HepG2 (cell line): ENCODE results near the gene MYO1C. TPM values are rescaled to one million over a fixed set of nuclear protein-coding genes. Genes with fewer than 3 reads are reported as not detected.
A peak's percentile ranks its signal among the peaks of the same experiment; 100 is the strongest.

Experiments
- ARID2 ChIP-seq: sonication (generic); formaldehyde crosslinking; IDR thresholded peaks from 2 replicates; pipeline ENCODE4 v1.8.1; 2022; ENCODE audit warnings: mild to moderate bottlenecking, missing genetic modification reagents, borderline replicate concordance
- ETV5 ChIP-seq: IDR thresholded peaks from 2 replicates; pipeline ENCODE4 v1.6.1; 2018; ENCODE audit warnings: missing biosample characterization, missing genetic modification reagents, inconsistent platforms, borderline replicate concordance
- GTF2F1 ChIP-seq: fragments of 150-350 bp; IDR thresholded peaks from 2 replicates; pipeline ENCODE4 v1.6.1; 2014; ENCODE audit warnings: low read length
- HNF4G ChIP-seq, 2 experiments: sonication (generic) in 1 of 2; formaldehyde crosslinking in 1 of 2; IDR thresholded peaks; 2 replicates each; pipeline versions ENCODE4 v1.4.0 to v1.6.1; 2011 to 2020; ENCODE audit warnings: borderline replicate concordance in 2 of 2, low read depth in 2 of 2, mild to moderate bottlenecking in 2 of 2, low read length in 1 of 2, missing genetic modification reagents in 1 of 2, moderate library complexity in 1 of 2
- KLF9 ChIP-seq: IDR thresholded peaks from 2 replicates; pipeline ENCODE4 v1.6.1; 2016; ENCODE audit warnings: low read depth
- KMT2A ChIP-seq: sonication (generic); formaldehyde crosslinking; IDR thresholded peaks from 2 replicates; pipeline ENCODE4 v1.4.0; 2020; ENCODE audit warnings: missing genetic modification reagents
- NONO ChIP-seq, 2 experiments: fragments of 450-650 bp in 1 of 2; sonication (generic) in 1 of 2; formaldehyde crosslinking in 1 of 2; IDR thresholded peaks in 1 of 2; conservative IDR thresholded peaks in 1 of 2; 2 replicates each; pipeline versions ENCODE4 v1.6.1 to v1.8.0; 2017 to 2022; ENCODE audit warnings: mild to moderate bottlenecking in 1 of 2, missing genetic modification reagents in 1 of 2, moderate library complexity in 1 of 2
- PRMT3 ChIP-seq: sonication (generic); formaldehyde crosslinking; IDR thresholded peaks from 2 replicates; pipeline ENCODE4 v1.8.1; 2022; ENCODE audit warnings: low read depth, mild to moderate bottlenecking, moderate library complexity, missing genetic modification reagents, borderline replicate concordance
- SALL1 ChIP-seq: sonication (generic); formaldehyde crosslinking; IDR thresholded peaks from 2 replicates; pipeline ENCODE4 v1.8.0; 2022; ENCODE audit warnings: mild to moderate bottlenecking, missing genetic modification reagents
- SAP130 ChIP-seq: IDR thresholded peaks from 2 replicates; pipeline ENCODE4 v1.6.1; 2016; ENCODE audit warnings: low read depth
- SMARCE1 ChIP-seq: fragments of 450-650 bp; IDR thresholded peaks from 2 replicates; pipeline ENCODE4 v1.6.1; 2017; ENCODE audit warnings: borderline replicate concordance
- SRSF9 ChIP-seq: fragments of 200-400 bp; formaldehyde crosslinking; IDR thresholded peaks from 2 replicates; pipeline ENCODE4 v1.6.1; 2018; ENCODE audit warnings: borderline replicate concordance, mild to moderate bottlenecking, low read depth, low read length; ENCODE audit not compliant: insufficient read depth, poor library complexity, severe bottlenecking
- TAF1 ChIP-seq: sonication (generic); formaldehyde crosslinking; IDR thresholded peaks from 2 replicates; pipeline ENCODE4 v1.4.0; 2020; ENCODE audit warnings: missing genetic modification reagents
- TP53 ChIP-seq: sonication (generic); formaldehyde crosslinking; conservative IDR thresholded peaks from 2 replicates; pipeline ENCODE4 v1.4.0; 2020; ENCODE audit warnings: missing genetic modification reagents
- ZBTB1 ChIP-seq: sonication (generic); formaldehyde crosslinking; IDR thresholded peaks from 2 replicates; pipeline ENCODE4 v1.4.0; 2020; ENCODE audit warnings: missing genetic modification reagents, borderline replicate concordance
- ZKSCAN5 ChIP-seq: sonication (generic); formaldehyde crosslinking; IDR thresholded peaks from 2 replicates; pipeline ENCODE4 v1.5.1; 2020; ENCODE audit warnings: mild to moderate bottlenecking, missing genetic modification reagents
- ZNF138 ChIP-seq: sonication (generic); formaldehyde crosslinking; IDR thresholded peaks from 2 replicates; pipeline ENCODE4 v1.5.0; 2020; ENCODE audit warnings: mild to moderate bottlenecking, low read depth, missing genetic modification reagents
- ZNF251 ChIP-seq: sonication (generic); formaldehyde crosslinking; IDR thresholded peaks from 2 replicates; pipeline ENCODE4 v1.9.0; 2021; ENCODE audit warnings: mild to moderate bottlenecking, missing genetic modification reagents
- ZNF343 ChIP-seq: sonication (generic); formaldehyde crosslinking; IDR thresholded peaks from 2 replicates; pipeline ENCODE4 v1.4.0; 2020; ENCODE audit warnings: mild to moderate bottlenecking, missing genetic modification reagents
- ZNF546 ChIP-seq: sonication (generic); formaldehyde crosslinking; conservative IDR thresholded peaks from 2 replicates; pipeline ENCODE4 v1.8.1; 2023; ENCODE audit warnings: mild to moderate bottlenecking, missing genetic modification reagents
- ZNF552 ChIP-seq: sonication (generic); formaldehyde crosslinking; IDR thresholded peaks from 2 replicates; pipeline ENCODE4 v1.9.0; 2022; ENCODE audit warnings: missing genetic modification reagents, mild to moderate bottlenecking, borderline replicate concordance
- ZNF605 ChIP-seq: sonication (generic); formaldehyde crosslinking; IDR thresholded peaks from 2 replicates; pipeline ENCODE4 v1.8.0; 2022; ENCODE audit warnings: mild to moderate bottlenecking, missing genetic modification reagents
- polyA plus RNA-seq, 8 experiments: library from polyadenylated mRNA; depleted of rRNA in 3 of 8; stranded (reverse) in 7 of 8; unstranded in 1 of 8; fragments of >200 nt; fragmentation: Illumina TruSeq in 4 of 8; extraction: Trizol in 4 of 8; gene quantifications; 2 replicates each; pipeline versions ENCODE4 v1.2.1 to v1.2.3, GENCODE V29; 2011 to 2016; ENCODE audit warnings: low read depth in 4 of 8, missing spikeins in 1 of 8, mixed read lengths in 1 of 8; ENCODE audit not compliant: insufficient read depth in 1 of 8
- total RNA-seq, 5 experiments: library from RNA; depleted of rRNA; stranded (reverse); fragments of >200 nt; fragmentation: Illumina TruSeq; extraction: Trizol; gene quantifications; 2 replicates each; pipeline ENCODE4 v1.2.3, GENCODE V29; 2016; ENCODE audit warnings: low read depth in 1 of 5
- TF ChIP-seq, protein P1 (sequence below): sonication (generic); formaldehyde crosslinking; IDR thresholded peaks from 2 replicates; pipeline ENCODE4 v1.8.1; 2023; ENCODE audit warnings: mild to moderate bottlenecking, missing genetic modification reagents, borderline replicate concordance
- TF ChIP-seq, protein P2 (sequence below): sonication (generic); formaldehyde crosslinking; IDR thresholded peaks from 2 replicates; pipeline ENCODE4 v1.9.0; 2022; ENCODE audit warnings: missing genetic modification reagents, mild to moderate bottlenecking, borderline replicate concordance
- TF ChIP-seq, protein P3 (sequence below): sonication (generic); formaldehyde crosslinking; IDR thresholded peaks from 2 replicates; pipeline ENCODE4 v1.4.0; 2020; ENCODE audit warnings: missing genetic modification reagents, mild to moderate bottlenecking, borderline replicate concordance

The MYO1C gene
- total and polyA plus RNA-seq, 2 of the 13 experiments (the other 11 are each of a cell fraction or from before 2014, with no cell fraction given), result 22.7 to 40.8 TPM

DNA sequence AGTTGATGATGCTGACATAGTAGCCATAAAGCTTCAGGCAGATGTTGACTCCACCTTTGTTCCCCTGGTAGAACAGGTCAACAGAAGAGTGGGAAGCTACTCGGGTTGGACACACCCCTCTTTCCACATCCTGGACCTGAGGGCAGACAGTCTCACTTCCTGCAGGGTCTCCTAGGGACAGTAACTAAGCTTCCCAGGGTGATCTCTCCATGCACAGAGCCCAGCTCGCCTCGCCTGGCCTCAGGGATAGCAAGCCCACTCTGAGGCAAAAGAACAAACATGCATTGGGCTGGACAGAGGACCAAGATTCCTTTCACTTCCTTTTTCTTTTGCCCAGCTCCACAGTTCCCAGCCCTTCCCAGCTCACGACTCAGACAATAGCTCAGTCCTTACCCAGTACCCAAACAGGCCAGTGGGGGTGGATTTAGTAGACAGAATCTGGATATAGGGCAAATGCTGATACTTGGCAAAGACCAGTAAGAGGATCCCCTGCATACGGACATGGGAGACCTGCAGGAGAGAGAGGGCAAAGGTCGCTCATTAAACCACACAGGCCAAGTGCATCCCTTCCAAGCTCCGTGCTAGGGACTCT lies 16.9 kb upstream of the MYO1C start (continued):
- TF ChIP-seq, protein P1, sequence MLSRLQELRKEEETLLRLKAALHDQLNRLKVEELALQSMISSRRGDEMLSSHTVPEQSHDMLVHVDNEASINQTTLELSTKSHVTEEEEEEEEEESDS (CRISPR knock-in tag), result no peak
- TF ChIP-seq TP53, result no peak
- no peak for TF ChIP-seq ZNF546 (CRISPR knock-in tag)
- no peak for TF ChIP-seq ZBTB1
- no peak for TF ChIP-seq KLF9 (CRISPR knock-in tag)
- no peak for TF ChIP-seq NONO (IDR thresholded peaks at IDR 0.05)
- TF ChIP-seq NONO (CRISPR knock-in tag; conservative IDR thresholded peaks at IDR 0.05), result no peak
- peak; percentile 63 for TF ChIP-seq HNF4G (IDR thresholded peaks at IDR 0.05; ENCODE audit: borderline replicate concordance, low read depth, low read length)
- TF ChIP-seq HNF4G (CRISPR knock-in tag; IDR thresholded peaks at IDR 0.05; ENCODE audit: borderline replicate concordance, low read depth), result no peak
- TF ChIP-seq, protein P2, sequence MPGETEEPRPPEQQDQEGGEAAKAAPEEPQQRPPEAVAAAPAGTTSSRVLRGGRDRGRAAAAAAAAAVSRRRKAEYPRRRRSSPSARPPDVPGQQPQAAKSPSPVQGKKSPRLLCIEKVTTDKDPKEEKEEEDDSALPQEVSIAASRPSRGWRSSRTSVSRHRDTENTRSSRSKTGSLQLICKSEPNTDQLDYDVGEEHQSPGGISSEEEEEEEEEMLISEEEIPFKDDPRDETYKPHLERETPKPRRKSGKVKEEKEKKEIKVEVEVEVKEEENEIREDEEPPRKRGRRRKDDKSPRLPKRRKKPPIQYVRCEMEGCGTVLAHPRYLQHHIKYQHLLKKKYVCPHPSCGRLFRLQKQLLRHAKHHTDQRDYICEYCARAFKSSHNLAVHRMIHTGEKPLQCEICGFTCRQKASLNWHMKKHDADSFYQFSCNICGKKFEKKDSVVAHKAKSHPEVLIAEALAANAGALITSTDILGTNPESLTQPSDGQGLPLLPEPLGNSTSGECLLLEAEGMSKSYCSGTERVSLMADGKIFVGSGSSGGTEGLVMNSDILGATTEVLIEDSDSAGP (CRISPR knock-in tag), result no peak
- no peak for TF ChIP-seq SRSF9
- 0 out of 2 replicates have a peak, but pooled peaks have one; percentile 72 for TF ChIP-seq ZKSCAN5 (CRISPR knock-in tag)
- peak; percentile 77 for TF ChIP-seq SAP130 (CRISPR knock-in tag)
- TF ChIP-seq ZNF138 (CRISPR knock-in tag), result no peak
- peak; percentile 32 for TF ChIP-seq SALL1 (CRISPR knock-in tag)
- no peak for TF ChIP-seq ZNF343 (CRISPR knock-in tag)
- TF ChIP-seq SMARCE1, result no peak
- TF ChIP-seq, protein P3, sequence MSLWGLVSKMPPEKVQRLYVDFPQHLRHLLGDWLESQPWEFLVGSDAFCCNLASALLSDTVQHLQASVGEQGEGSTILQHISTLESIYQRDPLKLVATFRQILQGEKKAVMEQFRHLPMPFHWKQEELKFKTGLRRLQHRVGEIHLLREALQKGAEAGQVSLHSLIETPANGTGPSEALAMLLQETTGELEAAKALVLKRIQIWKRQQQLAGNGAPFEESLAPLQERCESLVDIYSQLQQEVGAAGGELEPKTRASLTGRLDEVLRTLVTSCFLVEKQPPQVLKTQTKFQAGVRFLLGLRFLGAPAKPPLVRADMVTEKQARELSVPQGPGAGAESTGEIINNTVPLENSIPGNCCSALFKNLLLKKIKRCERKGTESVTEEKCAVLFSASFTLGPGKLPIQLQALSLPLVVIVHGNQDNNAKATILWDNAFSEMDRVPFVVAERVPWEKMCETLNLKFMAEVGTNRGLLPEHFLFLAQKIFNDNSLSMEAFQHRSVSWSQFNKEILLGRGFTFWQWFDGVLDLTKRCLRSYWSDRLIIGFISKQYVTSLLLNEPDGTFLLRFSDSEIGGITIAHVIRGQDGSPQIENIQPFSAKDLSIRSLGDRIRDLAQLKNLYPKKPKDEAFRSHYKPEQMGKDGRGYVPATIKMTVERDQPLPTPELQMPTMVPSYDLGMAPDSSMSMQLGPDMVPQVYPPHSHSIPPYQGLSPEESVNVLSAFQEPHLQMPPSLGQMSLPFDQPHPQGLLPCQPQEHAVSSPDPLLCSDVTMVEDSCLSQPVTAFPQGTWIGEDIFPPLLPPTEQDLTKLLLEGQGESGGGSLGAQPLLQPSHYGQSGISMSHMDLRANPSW (CRISPR knock-in tag), result no peak
- TF ChIP-seq ARID2 (CRISPR knock-in tag), result no peak
- TF ChIP-seq ZNF251, result no peak
- no peak for TF ChIP-seq ZNF552 (CRISPR knock-in tag)
- TF ChIP-seq ETV5, result peak; percentile 68; the same call in 1 of the 2 replicates
- no peak for TF ChIP-seq KMT2A (CRISPR knock-in tag)
- TF ChIP-seq ZNF605 (CRISPR knock-in tag), result peak; percentile 50; the same call in 1 of the 2 replicates
- TF ChIP-seq TAF1 (CRISPR knock-in tag), result no peak
- no peak for TF ChIP-seq GTF2F1
- no peak for TF ChIP-seq PRMT3
